ENCODE measurements around the gene ZC2HC1B.
"Not testable (repeated sequence)": the region's sequence is repeated elsewhere in the genome, so short reads cannot be mapped to it uniquely, and the experiment has no call there.

GRCh38 chr6:143873600-143873999, 9.3 kb downstream of the ZC2HC1B start:
- TF ChIP-seq CTCF, POLR2A (IDR thresholded peaks at IDR 0.05): not testable (repeated sequence)
